HG02610 (cell line): ENCODE results near the gene SPTLC2.

Source experiments
- ATAC-seq: cut with Tn5 transposase; IDR thresholded peaks from one replicate; pipeline ENCODE4 v1.9.1; 2021; ENCODE audit warnings: mild to moderate bottlenecking, moderate library complexity; ENCODE audit not compliant: unreplicated experiment

The SPTLC2 gene

GRCh38 chr14:77474479-77475177 is 141.8 kb downstream of the SPTLC2 start:
- ATAC-seq, result no peak

- no peak for ATAC-seq
These were observed 142.5 kb downstream of the SPTLC2 start for GRCh38 chr14:77473921-77474320.

- no peak for ATAC-seq
These were observed 146.1 kb downstream of the SPTLC2 start for GRCh38 chr14:77470224-77470870.

GRCh38 chr14:77469539-77469938 is 146.9 kb downstream of the SPTLC2 start:
- no peak for ATAC-seq

GRCh38 chr14:77469067-77469505 is 147.4 kb downstream of the SPTLC2 start:
- no peak for ATAC-seq

GRCh38 chr14:77467801-77468200 is 148.6 kb downstream of the SPTLC2 start:
- no peak for ATAC-seq

- no peak for ATAC-seq
These were observed 157.2 kb downstream of the SPTLC2 start for GRCh38 chr14:77459072-77459723.

- ATAC-seq, result peak; percentile 17
These were observed 158.0 kb downstream of the SPTLC2 start for GRCh38 chr14:77458249-77458950.

- peak; percentile 91 for ATAC-seq
These were observed 158.8 kb downstream of the SPTLC2 start, which contains the start of the genes AHSA1 and VIPAS39 for GRCh38 chr14:77457522-77458248. TSS of gene AHSA1 (plus strand) at chr14:77458093. CDS start at chr14:77458190, 97 bp downstream. TSS of gene VIPAS39 (minus strand) at chr14:77457601. CDS start at chr14:77454102, 3,499 bp downstream.

- ATAC-seq, result no peak
These were observed 159.3 kb downstream of the SPTLC2 start for GRCh38 chr14:77457115-77457521.
